Spleen (tissue), 11 donors: ENCODE measurements around the gene CPNE2. TPM values are rescaled to one million over a fixed set of nuclear protein-coding genes. Genes with fewer than 3 reads are reported as not detected.
A peak's percentile ranks its signal among the peaks of the same experiment; 100 is the strongest.

Experiments used
- DNase-seq: peaks from one replicate; pipeline ENCODE4 v3.0.0-alpha.2; 2020
- H3K27ac ChIP-seq, 8 donors: fragments of 200-600 bp; sonication (generic) in 7 of 8; 1 replicate in 4 of 8; 2 replicates in 4 of 8; pipeline versions ENCODE4 v1.5.0 to v1.8.0; 2016 to 2021; ENCODE audit warnings: inconsistent platforms in 4 of 8, mild to moderate bottlenecking in 4 of 8, moderate library complexity in 1 of 8
- H3K27me3 ChIP-seq, 7 donors: fragments of 200-600 bp; sonication (generic) in 6 of 7; replicated peaks in 1 of 7; 1 replicate in 4 of 7; 2 replicates in 3 of 7; pipeline versions ENCODE4 v1.5.0 to v1.8.0; 2016 to 2021; ENCODE audit warnings: inconsistent platforms in 3 of 7, mild to moderate bottlenecking in 1 of 7
- H3K36me3 ChIP-seq, 6 donors: fragments of 200-600 bp; sonication (generic) in 5 of 6; 1 replicate in 4 of 6; 2 replicates in 2 of 6; pipeline versions ENCODE4 v1.5.0 to v1.8.0; 2016 to 2021; ENCODE audit warnings: inconsistent platforms in 2 of 6
- H3K4me1 ChIP-seq, 6 donors: fragments of 200-600 bp; sonication (generic) in 5 of 6; 1 replicate in 3 of 6; 2 replicates in 3 of 6; pipeline versions ENCODE4 v1.5.0 to v1.8.0; 2016 to 2021; ENCODE audit warnings: inconsistent platforms in 3 of 6
- H3K4me3 ChIP-seq, 8 donors: fragments of 200-600 bp; sonication (generic) in 7 of 8; 1 replicate in 4 of 8; 2 replicates in 4 of 8; pipeline versions ENCODE4 v1.5.0 to v1.8.0; 2016 to 2021; ENCODE audit warnings: inconsistent platforms in 4 of 8, mild to moderate bottlenecking in 4 of 8, moderate library complexity in 2 of 8
- H3K9me3 ChIP-seq, 8 donors: fragments of 200-600 bp; sonication (generic) in 7 of 8; 1 replicate in 4 of 8; 2 replicates in 4 of 8; pipeline versions ENCODE4 v1.5.0 to v1.8.0; 2016 to 2021; ENCODE audit warnings: inconsistent platforms in 4 of 8
- CTCF ChIP-seq, 11 experiments: fragments of 200-600 bp in 7 of 11; fragments of 450-650 bp in 4 of 11; sonication (generic) in 4 of 11; IDR thresholded peaks in 8 of 11; conservative IDR thresholded peaks in 3 of 11; 1 replicate in 7 of 11; 2 replicates in 4 of 11; pipeline versions ENCODE4 v1.4.0 to v1.8.0; 2016 to 2021; ENCODE audit warnings: antibody characterized with exemption in 11 of 11, inconsistent platforms in 4 of 11, mild to moderate bottlenecking in 1 of 11
- POLR2A ChIP-seq, 3 donors: fragments of 450-650 bp; IDR thresholded peaks; one replicate each; pipeline ENCODE4 v1.5.1; 2017; ENCODE audit warnings: antibody characterized with exemption in 3 of 3, mild to moderate bottlenecking in 1 of 3
- POLR2AphosphoS5 ChIP-seq, 3 donors: sonication (generic); formaldehyde crosslinking; IDR thresholded peaks; one replicate each; pipeline ENCODE4 v1.5.1; 2017; ENCODE audit warnings: antibody characterized with exemption in 3 of 3
- WGBS, 5 donors: extraction: QIAGEN DNeasy Blood & Tissue Kit in 3 of 5; methylation state at CpG; one replicate each; pipeline versions ENCODE4 v1.1.5 to v1.1.7; 2013 to 2018; 5-methylcytosine and 5-hydroxymethylcytosine counted together
- intact Hi-C: fragments of 100-400 bp; cut with DNase I; formaldehyde crosslinking; loops from one replicate; pipeline ENCODE4 v1.15.0; 2023; ENCODE audit warnings: low total_unique reads
- polyA plus RNA-seq, 3 donors: library from polyadenylated mRNA; stranded (reverse); fragments of 200-250 nt; gene quantifications; one replicate each; pipeline ENCODE4 v1.2.1, GENCODE V29; 2013
- total RNA-seq, 7 donors: library from RNA; depleted of rRNA in 3 of 7; stranded (reverse); fragments of >200 nt in 3 of 7; fragmentation: NEBNext Ultra II Directional in 4 of 7; extraction: Animal tissue kit (Norgen Biotek cat#: 25700) in 4 of 7; gene quantifications; one replicate each; pipeline versions ENCODE4 v1.1.0 to v1.2.1, GENCODE V29; 2016 to 2021
- donor health status: healthy with polysubstance abuse.
- donor health status: DM: no; HTN: no; CAD: no; lungs with moderate emphysema.
- donor health status: DM: no; HTN: no; CAD: no.
- donor health status: Bipolar disorder and iron deficiency.
- donor health status: healthy.
- donor health status: DM: no; HTN: no; CAD: no.
- donor health status: DM: yes; HTN: yes; CAD: no.

Gene CPNE2
- total and polyA plus RNA-seq, 10 donors: 13.3 to 46.5 (median 31.8) TPM

GRCh38 chr16:57179215-57179828, 86.9 kb downstream of the CPNE2 start:
- peaks cover under 1 to 50% (median 21%) of the 10 kb centered on the region in 6 donors for H3K4me1 ChIP-seq
- DNase-seq: no peak
- TF ChIP-seq POLR2A (IDR thresholded peaks at IDR 0.05) (no peak), POLR2AphosphoS5 (IDR thresholded peaks at IDR 0.05) (no peak), CTCF (IDR thresholded peaks at IDR 0.05 in 8 of 11, conservative IDR thresholded peaks at IDR 0.05 in 3 of 11) (no peak)
- no peak overlapping the region for H3K4me3 ChIP-seq
- H3K36me3 ChIP-seq: peaks cover 0 to 47% (median 6%) of the 10 kb centered on the region in 6 donors
- H3K9me3 ChIP-seq: no peaks in the 10 kb centered on the region
- WGBS, 5 donors: 89 to 95% (median 92%) methylated on average over 3 of the region's 3 CpGs
- no peak overlapping the region for H3K27ac ChIP-seq
- intact Hi-C loops: loop anchor here (10.0 kb wide), 1 partner anchor 215 kb away; the partner anchor contains the start of gene CETP
- H3K27me3 ChIP-seq: no peaks in the 10 kb centered on the region

- Histone ChIP-seq H3K27ac (no peak overlapping the region), H3K27me3 (no peaks in the 10 kb centered on the region), H3K9me3 (no peaks in the 10 kb centered on the region), H3K4me3 (peak overlapping the region in 1 of 8 donors; percentile 91), H3K4me1 (peaks cover 19 to 75% (median 53%) of the 10 kb centered on the region in 6 donors), H3K36me3 (peaks cover 0 to 11% (median 0%) of the 10 kb centered on the region in 6 donors)
- WGBS, 5 donors: 95 to 99% (median 96%) methylated on average over 4 of the region's 4 CpGs
- no peak for DNase-seq
- intact Hi-C loops: no loop called here
- TF ChIP-seq POLR2A (IDR thresholded peaks at IDR 0.05) (no peak), POLR2AphosphoS5 (IDR thresholded peaks at IDR 0.05) (no peak), CTCF (IDR thresholded peaks at IDR 0.05 in 8 of 11, conservative IDR thresholded peaks at IDR 0.05 in 3 of 11) (no peak)
These were observed 91.7 kb downstream of the CPNE2 start for GRCh38 chr16:57184113-57184512.

DNA sequence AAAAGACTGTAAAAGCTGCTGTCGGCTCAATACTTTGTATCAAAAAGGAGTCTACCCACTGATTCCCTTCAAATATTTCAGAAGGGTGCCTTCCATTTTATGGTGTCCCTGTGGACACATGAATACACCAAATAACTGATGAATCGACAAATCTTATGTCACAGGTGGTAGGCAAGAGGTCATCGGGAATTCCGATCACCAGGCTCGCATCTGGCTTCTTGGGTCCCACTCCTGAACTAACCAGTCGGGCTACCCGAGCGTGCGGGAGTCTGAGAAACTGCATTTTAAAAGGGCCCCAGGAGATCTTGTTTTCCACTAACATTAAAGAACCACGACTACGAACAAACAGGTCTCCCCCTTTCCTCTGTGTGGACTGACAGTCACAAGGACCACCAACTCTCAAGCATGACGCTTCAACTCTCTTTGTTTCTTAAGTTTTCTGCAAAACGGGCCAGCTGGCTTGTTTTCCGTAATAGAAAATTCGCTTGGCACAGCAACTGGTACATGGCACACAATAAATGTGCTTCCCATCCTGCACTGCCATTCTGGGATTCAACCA, 92.6 kb downstream of the CPNE2 start:
- Histone ChIP-seq H3K4me3 (peak overlapping the region; percentile 68 to 98 (median 90)), H3K27me3 (no peaks in the 10 kb centered on the region), H3K27ac (peak overlapping the region; percentile 86 to 98 (median 94)), H3K36me3 (peaks cover 0 to 18% (median 0%) of the 10 kb centered on the region in 6 donors), H3K9me3 (no peaks in the 10 kb centered on the region), H3K4me1 (peaks cover 19 to 79% (median 55%) of the 10 kb centered on the region in 6 donors)
- WGBS, 5 donors: 24 to 35% (median 33%) methylated on average over 15 of the region's 15 CpGs
- no peak for TF ChIP-seq POLR2A (IDR thresholded peaks at IDR 0.05)
- no peak for TF ChIP-seq POLR2AphosphoS5 (IDR thresholded peaks at IDR 0.05)
- no peak for TF ChIP-seq CTCF (IDR thresholded peaks at IDR 0.05 in 8 of 11, conservative IDR thresholded peaks at IDR 0.05 in 3 of 11)
- no peak for DNase-seq
- intact Hi-C loops: no loop called here

- no peak for TF ChIP-seq POLR2A (IDR thresholded peaks at IDR 0.05)
- TF ChIP-seq CTCF (IDR thresholded peaks at IDR 0.05 in 8 of 11, conservative IDR thresholded peaks at IDR 0.05 in 3 of 11): peak in 1 of 11 experiments; percentile 27
- no peaks in the 10 kb centered on the region for H3K9me3 ChIP-seq
- intact Hi-C loops: no loop called here
- no peaks in the 10 kb centered on the region for H3K27me3 ChIP-seq
- H3K27ac ChIP-seq: peak overlapping the region; percentile 86 to 98 (median 94)
- H3K4me3 ChIP-seq: peak overlapping the region; percentile 68 to 98 (median 90)
- peaks cover 19 to 85% (median 59%) of the 10 kb centered on the region in 6 donors for H3K4me1 ChIP-seq
- DNase-seq: peak; percentile 92
- peaks cover 0 to 16% (median 0%) of the 10 kb centered on the region in 6 donors for H3K36me3 ChIP-seq
- 0 to 2% (median 1%) methylated on average over 25 to 37 of the region's 37 CpGs for WGBS, 5 donors
These were observed 93.1 kb downstream of the CPNE2 start for GRCh38 chr16:57185446-57185944.
